GM12878 (cell line): ENCODE results near the gene MAL. TPM values are rescaled to one million over a fixed set of nuclear protein-coding genes. Genes with fewer than 3 reads are reported as not detected.

Experiments used
- ATAC-seq: fragments of 200-7000 bp; cut with Tn5 transposase; 3 replicates; pipeline ENCODE4 v1.9.1; 2020; ENCODE audit warnings: mild to moderate bottlenecking, moderate library complexity
- BruUV-seq: library from RNA; stranded (reverse); fragments of 400-500 nt; replicated peaks from 2 replicates; lab custom pipeline; 2021; lab: Mats Ljungman, UMichigan
- CTCF ChIA-PET: fragments of 300-600 bp; sonication (Branson Sonifier 250); formaldehyde crosslinking; extraction: SDS; loops from one replicate; lab custom pipeline; 2021; ENCODE audit warnings: inconsistent platforms; lab: Yijun Ruan, JAX
- POLR2A ChIA-PET: fragments of 350-600 bp; formaldehyde crosslinking; extraction: SDS; loops from one replicate; lab custom pipeline; 2021; ENCODE audit warnings: inconsistent platforms; lab: Charles Lee
- RAD21 ChIA-PET: fragments of 300-600 bp; sonication (Branson Sonifier 250); formaldehyde crosslinking; loops from one replicate; lab custom pipeline; 2023; ENCODE audit warnings: antibody characterized with exemption; ENCODE audit not compliant: unreplicated experiment; lab: Charles Lee
- SMC1A ChIA-PET: fragments of 300-600 bp; sonication (Branson Sonifier 250); formaldehyde crosslinking; loops from one replicate; lab custom pipeline; 2023; ENCODE audit not compliant: unreplicated experiment, uncharacterized antibody; lab: Charles Lee
- DNase-seq: peaks from one replicate; pipeline ENCODE4 v3.0.0-alpha.2; 2011; ENCODE audit warnings: low read depth, low spot score
- FAIRE-seq: peaks from 3 replicates; lab custom pipeline; 2011; peaks lifted over from hg19 to GRCh38; lab: Jason Lieb, UNC
- H2AFZ ChIP-seq: 2 replicates; pipeline ENCODE4 v1.6.0; 2011; ENCODE audit warnings: low read depth, low read length, control low read depth; ENCODE audit not compliant: control insufficient read depth
- H3K27ac ChIP-seq: 2 replicates; pipeline ENCODE4 v1.5.1; 2011; ENCODE audit warnings: control low read depth; ENCODE audit not compliant: control insufficient read depth, insufficient read depth
- H3K27me3 ChIP-seq, 2 experiments: replicated peaks in 1 of 2; 2 replicates each; pipeline versions ENCODE4 v1.6.0 to v1.6.1; 2011; ENCODE audit warnings: low read length in 1 of 2; ENCODE audit not compliant: control insufficient read depth in 2 of 2, insufficient read depth in 2 of 2
- H3K36me3 ChIP-seq, 2 experiments: 2 replicates each; pipeline ENCODE4 v1.5.1; 2011; ENCODE audit warnings: low read length in 1 of 2; ENCODE audit not compliant: control insufficient read depth in 2 of 2, insufficient read depth in 2 of 2
- H3K4me1 ChIP-seq: 2 replicates; pipeline ENCODE4 v1.6.1; 2011; ENCODE audit warnings: mild to moderate bottlenecking, low read length, moderate library complexity, mixed read lengths; ENCODE audit not compliant: control insufficient read depth, insufficient read depth
- H3K4me2 ChIP-seq: 2 replicates; pipeline ENCODE4 v1.6.0; 2011; ENCODE audit warnings: control low read depth; ENCODE audit not compliant: control insufficient read depth, insufficient read depth
- H3K4me3 ChIP-seq: fragments of 200-600 bp; sonication (generic); 2 replicates; pipeline ENCODE4 v1.5.1; 2016
- H3K79me2 ChIP-seq: 2 replicates; pipeline ENCODE4 v1.6.0; 2011; ENCODE audit warnings: low read length; ENCODE audit not compliant: control insufficient read depth, insufficient read depth
- H3K9ac ChIP-seq: 2 replicates; pipeline ENCODE4 v1.8.0; 2011; ENCODE audit warnings: low read length, control low read depth, mixed read lengths; ENCODE audit not compliant: control insufficient read depth, insufficient read depth
- H3K9me3 ChIP-seq: replicated peaks from 3 replicates; pipeline ENCODE4 v1.5.1; 2011; ENCODE audit warnings: mild to moderate bottlenecking, low read length; ENCODE audit not compliant: control insufficient read depth, insufficient read depth
- H4K20me1 ChIP-seq: 2 replicates; pipeline ENCODE4 v1.6.0; 2011; ENCODE audit not compliant: control insufficient read depth, insufficient read depth
- BMI1 ChIP-seq: fragments of 450-650 bp; IDR thresholded peaks from 2 replicates; pipeline ENCODE4 v1.6.1; 2016; ENCODE audit warnings: mild to moderate bottlenecking, moderate library complexity, borderline replicate concordance
- SP1 ChIP-seq: IDR thresholded peaks from one replicate; pipeline ENCODE4 v1.6.1; 2011; ENCODE audit warnings: low read depth, low read length
- ZNF207 ChIP-seq: fragments of 450-650 bp; IDR thresholded peaks from 2 replicates; pipeline ENCODE4 v1.6.1; 2014; ENCODE audit warnings: antibody characterized with exemption, mild to moderate bottlenecking, borderline replicate concordance
- WGBS: methylation state at CpG from one replicate; pipeline ENCODE4 v1.1.6; 2016; ENCODE audit warnings: low lambda C conversion rate; ENCODE audit not compliant: insufficient replicate concordance, insufficient coverage; ENCODE audit errors: missing lambda C conversion rate; 5-methylcytosine and 5-hydroxymethylcytosine counted together
- in situ Hi-C: fragments of 300-500 bp; cut with MboI; formaldehyde crosslinking; loops from 9 replicates; pipeline ENCODE4 v1.14.3; 2018; ENCODE audit warnings: mixed read lengths
- intact Hi-C: fragments of 100-400 bp; cut with micrococcal nuclease; formaldehyde crosslinking; loops from one replicate; pipeline ENCODE4 v1.14.2; 2022; ENCODE audit not compliant: unreplicated experiment
- polyA plus RNA-seq, 11 experiments: library from polyadenylated mRNA; depleted of rRNA in 4 of 11; unstranded in 6 of 11; stranded (reverse) in 5 of 11; fragments of >200 nt; fragmentation: Nextera tagmentation in 4 of 11; fragmentation: Illumina TruSeq in 1 of 11; extraction: Ambion mirVana in 4 of 11; extraction: Trizol in 1 of 11; gene quantifications; 1 replicate in 1 of 11; 2 replicates in 10 of 11; pipeline versions ENCODE4 v1.2.1 to v1.2.3, GENCODE V29; 2011 to 2016; ENCODE audit warnings: inconsistent platforms in 2 of 11, missing spikeins in 2 of 11, low read depth in 1 of 11
- total RNA-seq, 4 experiments: library from RNA; depleted of rRNA in 3 of 4; stranded (reverse); fragments of >200 nt in 3 of 4; fragmentation: Illumina TruSeq in 1 of 4; extraction: Trizol in 1 of 4; gene quantifications; 2 replicates each; pipeline versions ENCODE4 v1.2.1 to v1.2.3, GENCODE V29; 2013 to 2021
- TF ChIP-seq, protein P1 (sequence below): fragments of 450-650 bp; IDR thresholded peaks from 2 replicates; pipeline ENCODE4 v1.6.1; 2016; ENCODE audit warnings: mild to moderate bottlenecking

The MAL gene
- total and polyA plus RNA-seq, 10 of the 15 experiments (the other 5 are each of a cell fraction or from before 2014, with no cell fraction given) = 1.3 to 4.5 (median 1.7) TPM

DNA sequence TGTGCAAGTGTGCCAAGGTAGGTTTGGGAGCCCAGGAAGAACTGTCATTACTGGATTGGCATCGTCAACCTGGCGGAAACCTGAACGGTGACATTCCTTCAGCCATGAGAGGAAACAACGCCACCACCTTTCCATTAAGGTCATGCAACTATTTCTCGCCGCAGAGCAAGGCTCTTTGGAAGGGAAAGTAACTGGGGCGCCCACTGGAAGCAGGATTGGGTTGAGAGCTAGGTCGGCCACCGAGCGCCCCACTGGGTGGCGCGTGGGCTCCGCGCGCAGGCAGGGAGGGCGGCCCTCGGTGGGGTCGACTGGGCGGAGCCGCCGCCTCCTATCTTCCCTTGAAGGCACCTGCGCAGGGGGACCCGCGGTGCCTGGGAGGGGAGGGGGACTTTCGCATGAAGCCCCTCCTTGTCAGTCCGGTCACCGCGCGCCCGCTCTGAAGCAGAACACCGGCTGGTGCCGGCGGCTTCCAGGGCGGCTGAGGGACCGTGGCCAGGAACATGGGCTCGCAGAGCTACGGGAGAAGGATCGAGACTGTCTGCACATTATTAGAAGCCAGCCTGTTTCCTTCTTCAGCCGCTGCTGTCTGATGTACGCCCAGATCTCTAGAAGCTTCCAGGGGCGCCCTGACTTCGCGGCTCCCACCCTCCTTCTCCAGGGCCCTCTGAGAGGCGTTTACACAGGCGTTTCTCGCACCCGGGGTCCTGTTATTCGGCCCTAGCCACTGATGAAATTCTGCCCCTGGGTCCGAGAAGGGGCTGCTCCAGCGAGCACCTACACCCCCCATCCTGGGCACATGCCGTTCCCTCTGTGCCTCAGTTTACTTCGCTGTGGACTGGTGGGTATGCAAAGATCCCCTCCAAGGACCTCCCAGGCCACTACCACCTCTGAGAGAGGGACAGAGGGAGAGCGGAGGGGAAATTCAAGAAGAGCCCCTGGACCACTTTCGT, 27.3 kb upstream of the MAL start:
- no peaks in the 10 kb centered on the region for H3K9me3 ChIP-seq
- ChIA-PET CTCF (no interaction called here), RAD21 (no interaction called here), SMC1A (no interaction called here), POLR2A (no interaction called here)
- ATAC-seq (no peak), DNase-seq (no peak), FAIRE-seq (no peak)
- H3K9ac ChIP-seq = no peak overlapping the region
- no peak overlapping the region for H3K27ac ChIP-seq
- in situ Hi-C loops = no loop called here
- intact Hi-C loops = no loop called here
- H2AFZ ChIP-seq = no peak overlapping the region
- peaks cover 0 to 2% of the 10 kb centered on the region in 2 experiments; a peak in 3 of 4 replicates for H3K27me3 ChIP-seq
- H4K20me1 ChIP-seq = no peaks in the 10 kb centered on the region
- H3K4me3 ChIP-seq = no peak overlapping the region
- WGBS = 58% methylated on average over 54 of the region's 54 CpGs
- TF ChIP-seq ZNF207 (no peak), SP1 (no peak), BMI1 (no peak)
- TF ChIP-seq, protein P1, sequence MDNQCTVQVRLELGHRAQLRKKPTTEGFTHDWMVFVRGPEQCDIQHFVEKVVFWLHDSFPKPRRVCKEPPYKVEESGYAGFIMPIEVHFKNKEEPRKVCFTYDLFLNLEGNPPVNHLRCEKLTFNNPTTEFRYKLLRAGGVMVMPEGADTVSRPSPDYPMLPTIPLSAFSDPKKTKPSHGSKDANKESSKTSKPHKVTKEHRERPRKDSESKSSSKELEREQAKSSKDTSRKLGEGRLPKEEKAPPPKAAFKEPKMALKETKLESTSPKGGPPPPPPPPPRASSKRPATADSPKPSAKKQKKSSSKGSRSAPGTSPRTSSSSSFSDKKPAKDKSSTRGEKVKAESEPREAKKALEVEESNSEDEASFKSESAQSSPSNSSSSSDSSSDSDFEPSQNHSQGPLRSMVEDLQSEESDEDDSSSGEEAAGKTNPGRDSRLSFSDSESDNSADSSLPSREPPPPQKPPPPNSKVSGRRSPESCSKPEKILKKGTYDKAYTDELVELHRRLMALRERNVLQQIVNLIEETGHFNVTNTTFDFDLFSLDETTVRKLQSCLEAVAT = no peak
- no peak overlapping the region for H3K4me2 ChIP-seq
- BruUV-seq = no TSS peak
- H3K36me3 ChIP-seq = no peaks in the 10 kb centered on the region
- no peaks in the 10 kb centered on the region for H3K79me2 ChIP-seq
- no peaks in the 10 kb centered on the region for H3K4me1 ChIP-seq
